22Rv1 (cell line): ENCODE measurements around the gene CACNA2D4.

ENCODE experiments used
- H3K27ac ChIP-seq: fragments of 450-650 bp; 2 replicates; pipeline ENCODE4 v1.5.1; 2017
- ZFX ChIP-seq: fragments of 450-650 bp; IDR thresholded peaks from 2 replicates; pipeline ENCODE4 v1.6.1; 2017; ENCODE audit warnings: antibody characterized with exemption, borderline replicate concordance
- TF ChIP-seq, protein P1 (sequence below): fragments of 450-650 bp; IDR thresholded peaks from 2 replicates; pipeline ENCODE4 v1.5.1; 2017; ENCODE audit warnings: mild to moderate bottlenecking

The CACNA2D4 gene

DNA sequence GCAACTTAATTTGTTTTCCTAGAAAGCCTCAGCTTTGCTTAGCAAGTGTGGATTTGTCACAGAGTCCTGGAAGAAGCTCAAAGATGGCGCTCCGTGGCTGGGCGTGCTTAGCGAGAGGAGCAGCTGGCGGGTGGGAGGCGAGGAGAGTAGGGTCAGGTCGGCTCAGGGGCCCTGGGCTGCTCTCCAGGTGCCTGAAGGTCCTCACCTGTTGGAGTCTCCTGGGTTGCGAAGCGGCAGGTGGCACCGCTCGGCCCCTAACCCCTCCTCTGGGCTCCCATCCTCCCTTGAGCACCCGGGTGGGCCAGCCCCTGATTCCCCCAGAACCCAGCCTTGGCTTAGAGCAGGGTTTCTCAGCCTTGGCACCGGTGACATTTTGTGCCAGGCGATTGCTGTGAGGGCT is 73.0 kb downstream of the CACNA2D4 start:
- H3K27ac ChIP-seq = no peak overlapping the region
- TF ChIP-seq, protein P1, sequence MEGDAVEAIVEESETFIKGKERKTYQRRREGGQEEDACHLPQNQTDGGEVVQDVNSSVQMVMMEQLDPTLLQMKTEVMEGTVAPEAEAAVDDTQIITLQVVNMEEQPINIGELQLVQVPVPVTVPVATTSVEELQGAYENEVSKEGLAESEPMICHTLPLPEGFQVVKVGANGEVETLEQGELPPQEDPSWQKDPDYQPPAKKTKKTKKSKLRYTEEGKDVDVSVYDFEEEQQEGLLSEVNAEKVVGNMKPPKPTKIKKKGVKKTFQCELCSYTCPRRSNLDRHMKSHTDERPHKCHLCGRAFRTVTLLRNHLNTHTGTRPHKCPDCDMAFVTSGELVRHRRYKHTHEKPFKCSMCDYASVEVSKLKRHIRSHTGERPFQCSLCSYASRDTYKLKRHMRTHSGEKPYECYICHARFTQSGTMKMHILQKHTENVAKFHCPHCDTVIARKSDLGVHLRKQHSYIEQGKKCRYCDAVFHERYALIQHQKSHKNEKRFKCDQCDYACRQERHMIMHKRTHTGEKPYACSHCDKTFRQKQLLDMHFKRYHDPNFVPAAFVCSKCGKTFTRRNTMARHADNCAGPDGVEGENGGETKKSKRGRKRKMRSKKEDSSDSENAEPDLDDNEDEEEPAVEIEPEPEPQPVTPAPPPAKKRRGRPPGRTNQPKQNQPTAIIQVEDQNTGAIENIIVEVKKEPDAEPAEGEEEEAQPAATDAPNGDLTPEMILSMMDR = no peak
- no peak for TF ChIP-seq ZFX

GRCh38 chr12:1844661-1845409 is 73.6 kb downstream of the CACNA2D4 start:
- H3K27ac ChIP-seq = no peak overlapping the region

DNA sequence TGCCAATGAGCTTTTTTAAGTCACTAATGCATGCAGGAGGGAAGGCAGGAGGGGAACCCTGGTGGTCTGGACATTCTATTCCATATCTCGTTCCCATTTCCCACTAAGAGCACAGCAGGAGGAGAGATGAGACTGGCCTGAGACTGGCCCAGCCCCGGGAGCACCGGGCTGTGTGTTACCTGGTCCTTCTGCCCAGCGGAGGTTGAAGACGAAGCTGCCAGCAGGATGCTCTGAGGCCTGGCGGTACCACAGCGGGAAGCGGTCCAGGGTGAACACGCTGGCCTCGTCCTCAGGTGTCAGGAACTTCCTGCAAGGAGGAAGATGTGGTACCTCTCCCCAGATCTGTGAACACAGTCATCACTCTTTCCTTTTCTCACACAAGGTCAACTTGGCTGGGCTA is 74.2 kb downstream of the CACNA2D4 start:
- no peak overlapping the region for H3K27ac ChIP-seq
- no peak for TF ChIP-seq ZFX
- TF ChIP-seq, protein P1 = no peak

More at GRCh38 chr12:1844661-1845409, 73.6 kb downstream of the CACNA2D4 start:
- TF ChIP-seq, protein P1 = no peak
- TF ChIP-seq ZFX = no peak

DNA sequence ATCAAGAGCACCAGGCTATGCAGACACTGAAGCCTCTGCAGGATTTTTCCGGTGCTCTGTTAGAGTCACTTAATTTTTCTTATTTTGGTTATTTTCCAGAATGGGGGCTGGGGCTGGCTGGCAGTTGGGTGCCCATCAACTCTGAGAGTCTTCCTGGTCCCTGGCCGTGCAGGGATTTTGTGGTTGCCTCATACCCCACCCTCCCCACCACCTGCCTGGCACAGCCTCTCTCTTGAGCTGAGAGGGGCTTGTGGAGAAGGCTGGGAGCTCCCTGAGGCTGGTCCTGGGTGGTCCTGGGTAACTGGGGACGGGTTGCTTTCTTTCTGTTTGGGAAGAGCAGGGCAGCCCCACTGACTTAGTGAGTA is 74.8 kb downstream of the CACNA2D4 start:
- TF ChIP-seq, protein P1 = no peak
- no peak for TF ChIP-seq ZFX
- no peak overlapping the region for H3K27ac ChIP-seq

DNA sequence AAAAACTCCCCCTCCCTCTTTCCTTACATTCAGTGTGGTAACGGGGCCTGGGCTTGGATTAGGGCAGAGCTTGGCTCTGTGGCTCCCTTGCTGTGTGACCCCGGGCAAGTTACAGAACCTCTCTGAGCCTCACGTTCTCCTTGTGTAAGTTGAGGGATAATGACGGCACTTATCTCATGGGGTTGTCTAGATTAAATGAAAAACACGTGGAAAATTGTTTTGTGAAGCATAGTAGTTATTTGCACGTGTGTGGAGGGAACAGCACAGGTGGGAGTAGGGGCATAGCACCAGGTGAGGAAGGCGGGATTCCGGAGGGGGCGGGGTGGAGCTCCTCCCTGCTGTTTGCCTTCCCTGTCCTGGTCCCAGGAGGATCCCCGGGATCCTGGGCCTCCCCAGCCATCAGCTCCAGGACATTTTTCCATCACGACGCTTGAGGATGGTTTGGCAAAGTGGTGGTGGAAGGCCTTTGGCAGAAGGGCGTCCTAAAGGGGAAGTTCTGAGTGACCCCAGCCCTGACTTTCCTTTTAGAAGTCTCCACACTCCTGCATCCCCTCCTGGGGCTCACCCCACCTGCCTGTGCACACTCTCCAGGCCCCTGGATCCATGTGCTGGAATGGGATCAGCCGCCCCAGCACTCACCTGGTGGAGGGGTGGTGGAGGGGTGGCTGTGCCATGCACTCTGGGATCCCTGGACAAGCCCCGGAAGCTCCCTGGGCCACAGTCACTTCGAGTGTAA is 75.4 kb downstream of the CACNA2D4 start:
- no peak overlapping the region for H3K27ac ChIP-seq
- TF ChIP-seq, protein P1 = no peak
- TF ChIP-seq ZFX = no peak

DNA sequence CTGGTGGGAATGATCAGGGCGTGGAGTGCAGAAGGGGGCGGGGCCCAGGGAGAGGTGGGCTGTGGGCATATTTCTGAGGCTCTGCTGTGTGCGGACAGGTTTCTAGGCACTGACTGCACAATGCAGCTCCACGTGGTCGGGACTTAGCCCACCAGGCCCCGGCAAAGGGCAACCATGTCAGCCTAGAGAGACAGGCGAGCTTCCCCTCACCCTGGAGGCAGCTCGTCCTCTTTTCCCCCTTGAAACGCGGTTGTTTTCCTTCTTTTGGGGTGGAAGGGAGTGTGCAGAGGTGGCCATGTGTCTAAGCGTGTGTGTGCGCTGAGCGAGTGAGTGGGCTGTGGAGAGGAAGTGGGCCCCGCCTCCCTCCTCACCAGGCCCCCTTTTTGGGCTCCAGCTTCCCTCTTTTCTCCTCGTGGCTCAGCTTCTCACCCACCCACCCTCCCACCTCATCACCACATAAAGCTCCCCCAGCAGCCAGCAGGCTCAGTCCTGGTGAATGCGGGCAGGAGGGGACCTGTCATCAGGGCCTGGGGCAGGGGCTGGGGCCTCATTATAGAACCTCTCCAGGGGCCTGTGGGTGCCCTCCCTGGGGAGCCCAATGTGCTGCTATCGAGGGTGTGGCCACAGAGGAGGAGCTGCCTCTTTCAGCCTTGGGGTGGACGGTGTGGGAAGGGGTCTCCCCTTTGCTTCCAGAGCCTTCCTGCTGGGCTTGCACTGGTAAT is 76.1 kb downstream of the CACNA2D4 start:
- TF ChIP-seq ZFX = no peak
- TF ChIP-seq, protein P1 = no peak
- no peak overlapping the region for H3K27ac ChIP-seq
